ENCODE results near the gene INF2.
"Not testable (repeated sequence)": the region's sequence is repeated elsewhere in the genome, so short reads cannot be mapped to it uniquely, and the experiment has no call there.

INF2 gene

GRCh38 chr14:104725772-104726548 lies 36.5 kb downstream of the INF2 start:
- DNase-seq (ENCODE audit: low read depth) = no peak
- no peak overlapping the region for H3K4me3 ChIP-seq (ENCODE audit: low read length)
- no peak for TF ChIP-seq CTCF (IDR thresholded peaks at IDR 0.05; ENCODE audit: insufficient read depth, low read depth, low read length, missing control alignments)

GRCh38 chr14:104726600-104727451 lies 37.4 kb downstream of the INF2 start:
- no peak overlapping the region for H3K4me3 ChIP-seq (ENCODE audit: low read length)
- no peak for TF ChIP-seq CTCF (IDR thresholded peaks at IDR 0.05; ENCODE audit: insufficient read depth, low read depth, low read length, missing control alignments)

GRCh38 chr14:104728631-104729030 lies 39.2 kb downstream of the INF2 start:
- no peak for DNase-seq (ENCODE audit: low read depth)
- no peak for TF ChIP-seq CTCF (IDR thresholded peaks at IDR 0.05; ENCODE audit: insufficient read depth, low read depth, low read length, missing control alignments)
- H3K4me3 ChIP-seq (ENCODE audit: low read length) = no peak overlapping the region

More at GRCh38 chr14:104726600-104727451, 37.4 kb downstream of the INF2 start:
- no peak for DNase-seq (ENCODE audit: low read depth)

- DNase-seq (ENCODE audit: low read depth) = not testable (repeated sequence)
Observed at GRCh38 chr14:104729176-104729834, 39.9 kb downstream of the INF2 start.

GRCh38 chr14:104729835-104730181 lies 40.4 kb downstream of the INF2 start:
- DNase-seq (ENCODE audit: low read depth) = no peak
- H3K4me3 ChIP-seq (ENCODE audit: low read length) = no peak overlapping the region
- no peak for TF ChIP-seq CTCF (IDR thresholded peaks at IDR 0.05; ENCODE audit: insufficient read depth, low read depth, low read length, missing control alignments)

More at GRCh38 chr14:104729176-104729834, 39.9 kb downstream of the INF2 start:
- not testable (repeated sequence) for H3K4me3 ChIP-seq (ENCODE audit: low read length)

GRCh38 chr14:104730487-104730886 lies 41.1 kb downstream of the INF2 start:
- H3K4me3 ChIP-seq (ENCODE audit: low read length) = no peak overlapping the region
- no peak for TF ChIP-seq CTCF (IDR thresholded peaks at IDR 0.05; ENCODE audit: insufficient read depth, low read depth, low read length, missing control alignments)
- no peak for DNase-seq (ENCODE audit: low read depth)
